SU-DHL-6 (cell line): ENCODE measurements around the gene CHURC1.
"Not testable (repeated sequence)": the region's sequence is repeated elsewhere in the genome, so short reads cannot be mapped to it uniquely, and the experiment has no call there.

Experiments used
- H2AFZ ChIP-seq: fragments of 200-600 bp; sonication (generic); 2 replicates; pipeline ENCODE4 v1.6.1; 2014; ENCODE audit warnings: low read depth, mild to moderate bottlenecking, moderate library complexity, mixed read lengths, antibody characterized with exemption, low read length; ENCODE audit not compliant: severe bottlenecking
- H3F3A ChIP-seq: fragments of 200-600 bp; shearing (Covaris generic); 2 replicates; pipeline ENCODE4 v1.6.0; 2016; ENCODE audit warnings: antibody characterized with exemption, mild to moderate bottlenecking; ENCODE audit not compliant: insufficient read depth
- H3K27ac ChIP-seq: fragments of 200-600 bp; sonication (generic); 2 replicates; pipeline ENCODE4 v1.5.1; 2016; ENCODE audit warnings: low read depth, mild to moderate bottlenecking, low read length, moderate library complexity, mixed read lengths
- H3K27me3 ChIP-seq: fragments of 200-600 bp; sonication (generic), shearing (Covaris generic); 2 replicates; pipeline ENCODE4 v1.6.0; 2014; ENCODE audit warnings: mild to moderate bottlenecking, low read length
- H3K36me3 ChIP-seq: fragments of 200-600 bp; sonication (generic); 2 replicates; pipeline ENCODE4 v1.6.1; 2014; ENCODE audit warnings: mild to moderate bottlenecking, low read length, mixed read lengths
- H3K4me2 ChIP-seq: fragments of 300-600, 200-600 bp; shearing (Covaris generic), sonication (generic); 2 replicates; pipeline ENCODE4 v1.6.0; 2014; ENCODE audit warnings: low read length, low read depth, mild to moderate bottlenecking; ENCODE audit not compliant: poor library complexity, severe bottlenecking
- H3K4me3 ChIP-seq: fragments of 200-600 bp; sonication (generic); 2 replicates; pipeline ENCODE4 v1.5.1; 2014; ENCODE audit warnings: antibody characterized with exemption, low read length, mild to moderate bottlenecking, mixed read lengths; ENCODE audit not compliant: insufficient read depth, poor library complexity, severe bottlenecking
- H3K79me2 ChIP-seq: fragments of 200-600 bp; sonication (generic); 2 replicates; pipeline ENCODE4 v1.6.1; 2014; ENCODE audit warnings: mild to moderate bottlenecking, low read length, moderate library complexity; ENCODE audit not compliant: insufficient read depth
- H3K9ac ChIP-seq: fragments of 200-600 bp; sonication (generic); 2 replicates; pipeline ENCODE4 v1.7.0; 2014; ENCODE audit warnings: mild to moderate bottlenecking, low read length
- H3K9me2 ChIP-seq: fragments of 200-600 bp; sonication (generic); replicated peaks from 2 replicates; pipeline ENCODE4 v1.6.1; 2014; ENCODE audit warnings: low read length; ENCODE audit not compliant: insufficient read depth
- H3K9me3 ChIP-seq: fragments of 200-600 bp; sonication (generic); 2 replicates; pipeline ENCODE4 v1.6.1; 2014; ENCODE audit warnings: low read length, mixed read lengths; ENCODE audit not compliant: insufficient read depth
- H4K20me1 ChIP-seq: fragments of 200-600 bp; sonication (generic); 2 replicates; pipeline ENCODE4 v1.6.1; 2014; ENCODE audit warnings: low read depth, mild to moderate bottlenecking, antibody characterized with exemption, low read length, moderate library complexity, mixed read lengths
- EZH2phosphoT487 ChIP-seq: fragments of 200-600 bp; sonication (generic), shearing (Covaris generic); conservative IDR thresholded peaks from 2 replicates; pipeline ENCODE4 v1.6.1; 2018; ENCODE audit warnings: mild to moderate bottlenecking, antibody characterized with exemption, low read length, moderate library complexity, mixed read lengths
- TF ChIP-seq, protein P1 (sequence below): fragments of 200-600 bp; sonication (generic); IDR thresholded peaks from one replicate; pipeline ENCODE4 v1.5.1; 2017; ENCODE audit warnings: antibody characterized with exemption, mild to moderate bottlenecking, low read length, moderate library complexity; ENCODE audit not compliant: insufficient read depth, poor library complexity, severe bottlenecking

CHURC1 gene

GRCh38 chr14:64906022-64906421 is 8.2 kb upstream of the CHURC1 start:
- Histone ChIP-seq H3K4me3 (no peak overlapping the region), H3F3A (no peaks in the 10 kb centered on the region), H3K36me3 (no peaks in the 10 kb centered on the region), H3K27me3 (no peaks in the 10 kb centered on the region), H2AFZ (no peak overlapping the region), H3K79me2 (no peaks in the 10 kb centered on the region), H3K4me2 (no peak overlapping the region), H3K27ac (no peak overlapping the region), H4K20me1 (no peaks in the 10 kb centered on the region), H3K9me2 (no peaks in the 10 kb centered on the region), H3K9me3 (no peaks in the 10 kb centered on the region), H3K9ac (no peak overlapping the region)
- TF ChIP-seq, protein P1, sequence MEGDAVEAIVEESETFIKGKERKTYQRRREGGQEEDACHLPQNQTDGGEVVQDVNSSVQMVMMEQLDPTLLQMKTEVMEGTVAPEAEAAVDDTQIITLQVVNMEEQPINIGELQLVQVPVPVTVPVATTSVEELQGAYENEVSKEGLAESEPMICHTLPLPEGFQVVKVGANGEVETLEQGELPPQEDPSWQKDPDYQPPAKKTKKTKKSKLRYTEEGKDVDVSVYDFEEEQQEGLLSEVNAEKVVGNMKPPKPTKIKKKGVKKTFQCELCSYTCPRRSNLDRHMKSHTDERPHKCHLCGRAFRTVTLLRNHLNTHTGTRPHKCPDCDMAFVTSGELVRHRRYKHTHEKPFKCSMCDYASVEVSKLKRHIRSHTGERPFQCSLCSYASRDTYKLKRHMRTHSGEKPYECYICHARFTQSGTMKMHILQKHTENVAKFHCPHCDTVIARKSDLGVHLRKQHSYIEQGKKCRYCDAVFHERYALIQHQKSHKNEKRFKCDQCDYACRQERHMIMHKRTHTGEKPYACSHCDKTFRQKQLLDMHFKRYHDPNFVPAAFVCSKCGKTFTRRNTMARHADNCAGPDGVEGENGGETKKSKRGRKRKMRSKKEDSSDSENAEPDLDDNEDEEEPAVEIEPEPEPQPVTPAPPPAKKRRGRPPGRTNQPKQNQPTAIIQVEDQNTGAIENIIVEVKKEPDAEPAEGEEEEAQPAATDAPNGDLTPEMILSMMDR = no peak
- TF ChIP-seq EZH2phosphoT487 = no peak

- peaks cover 17% of the 10 kb centered on the region for H3K79me2 ChIP-seq
- H3K9me3 ChIP-seq = no peaks in the 10 kb centered on the region
- no peak overlapping the region for H3K4me3 ChIP-seq
- H3K4me2 ChIP-seq = no peak overlapping the region
- H3K27ac ChIP-seq = no peak overlapping the region
- no peak overlapping the region for H3K9ac ChIP-seq
- no peaks in the 10 kb centered on the region for H4K20me1 ChIP-seq
- H3F3A ChIP-seq = no peaks in the 10 kb centered on the region
- H2AFZ ChIP-seq = no peak overlapping the region
- no peak for TF ChIP-seq EZH2phosphoT487
- TF ChIP-seq, protein P1 = peak; percentile 29
- H3K36me3 ChIP-seq = no peaks in the 10 kb centered on the region
- H3K27me3 ChIP-seq = no peaks in the 10 kb centered on the region
- H3K9me2 ChIP-seq = no peaks in the 10 kb centered on the region
These were observed 3.3 kb upstream of the CHURC1 start for GRCh38 chr14:64910847-64911495.

DNA sequence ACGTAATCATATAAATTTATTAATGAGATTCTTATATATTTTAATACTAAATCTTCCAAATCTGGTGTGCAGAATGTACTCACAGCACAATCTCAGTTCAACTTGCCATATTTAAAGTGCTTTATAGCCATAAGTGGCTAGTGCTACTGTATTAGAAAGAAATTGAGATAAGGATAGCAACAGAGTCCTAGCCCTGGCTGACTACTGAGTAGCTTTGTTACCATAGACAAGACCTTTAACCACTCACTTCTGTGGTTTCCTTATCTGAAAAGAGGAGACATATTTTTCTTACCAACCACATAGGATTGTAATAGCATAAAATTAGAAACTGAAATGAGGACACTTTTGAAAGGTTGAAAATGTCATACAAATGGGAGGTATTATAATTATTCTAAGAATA is 2.0 kb upstream of the CHURC1 start:
- no peak overlapping the region for H3K4me2 ChIP-seq
- TF ChIP-seq EZH2phosphoT487 = no peak
- TF ChIP-seq, protein P1 = no peak

GRCh38 chr14:64913477-64913876 is 778 bp upstream of the CHURC1 start:
- not testable (repeated sequence) for H3K9me3 ChIP-seq, H3K27ac ChIP-seq, H4K20me1 ChIP-seq, H3K9me2 ChIP-seq, H3K36me3 ChIP-seq, H3F3A ChIP-seq, H3K27me3 ChIP-seq
- peak overlapping the region; percentile 79 for H3K4me2 ChIP-seq
- peak overlapping the region; percentile 90 for H3K4me3 ChIP-seq
- peaks cover 42% of the 10 kb centered on the region for H3K79me2 ChIP-seq
- H3K9ac ChIP-seq = peak overlapping the region; percentile 93; the same call in 1 of the 2 replicates
- peak overlapping the region; percentile 90 for H2AFZ ChIP-seq

More for the DNA sequence above, 2.0 kb upstream of the CHURC1 start:
- Histone ChIP-seq H3K79me2 (peaks cover 30% of the 10 kb centered on the region), H4K20me1 (no peaks in the 10 kb centered on the region), H3K27ac (no peak overlapping the region), H3K4me3 (no peak overlapping the region), H3K36me3 (no peaks in the 10 kb centered on the region), H3K9me2 (no peaks in the 10 kb centered on the region), H3K27me3 (no peaks in the 10 kb centered on the region), H3K9me3 (no peaks in the 10 kb centered on the region), H3K9ac (no peak overlapping the region), H3F3A (no peaks in the 10 kb centered on the region), H2AFZ (no peak overlapping the region)
